Heart left ventricle (tissue), 13 donors: ENCODE results near the gene SUCO.

Experiments used
- POLR2A ChIP-seq, 2 donors: fragments of 450-650 bp; IDR thresholded peaks; one replicate each; pipeline ENCODE4 v1.6.1; 2017; ENCODE audit warnings: antibody characterized with exemption in 2 of 2, mild to moderate bottlenecking in 2 of 2, moderate library complexity in 2 of 2
- TF ChIP-seq, protein P1 (sequence below), 12 donors: fragments of 200-600 bp; sonication (generic) in 4 of 12; IDR thresholded peaks; one replicate each; pipeline versions ENCODE4 v1.5.0 to v1.8.0; 2018 to 2022; ENCODE audit warnings: antibody characterized with exemption in 12 of 12, mild to moderate bottlenecking in 5 of 12
- donor health status: ischemic (EF 13 %, LVEDD 7.1; RV severe dilation, severe dysfunction).
- donor health status: DM: no; HTN: yes; CAD: no.
- donor health status: DM: no; HTN: no; CAD: no.
- donor health status: ischemic (EF 25% LVEDD 6.9; RV normal size, moderate dysfunction).
- donor health status: ischemic (EF 25% LVEDD 5.7; RV mildly dilated, moderate dysfunction).
- donor health status: ischemic (EF 35%, LVEDD 5.7; RV mildly dilated, moderate dysfunction).
- donor health status: nonischemic (EF 11% LVEDD 7.7; RV severe dilation, severe dysfunction).
- donor health status: DM: yes; HTN: yes; CAD: no.
- donor health status: PGD.
- donor health status: ischemic (EF 29% LVEDD 5.4; RV normal size, mild dysfunction).
- donor health status: nonischemic (EF 23%, LVEDD 6.1; RV moderate dilation, normal function).

DNA sequence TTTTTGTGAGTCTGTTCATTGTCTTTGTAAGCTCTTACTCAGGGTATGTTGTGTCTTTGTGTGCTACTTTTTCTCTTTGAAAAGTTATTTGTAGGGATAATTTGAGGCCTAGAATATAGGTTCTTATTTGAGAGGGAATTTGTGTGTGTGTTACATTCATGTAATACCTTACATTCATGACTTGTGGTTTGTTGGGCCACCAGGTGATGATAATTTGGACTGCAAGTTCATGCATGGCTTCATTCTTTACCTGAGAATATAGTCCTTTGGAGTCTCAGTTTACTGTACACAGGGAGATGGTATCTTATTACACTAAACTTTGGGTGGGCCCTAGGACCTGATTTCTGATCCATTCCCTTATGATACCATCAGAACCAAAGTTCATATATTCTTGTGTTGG, 74.2 kb downstream of the SUCO start:
- TF ChIP-seq, protein P1, sequence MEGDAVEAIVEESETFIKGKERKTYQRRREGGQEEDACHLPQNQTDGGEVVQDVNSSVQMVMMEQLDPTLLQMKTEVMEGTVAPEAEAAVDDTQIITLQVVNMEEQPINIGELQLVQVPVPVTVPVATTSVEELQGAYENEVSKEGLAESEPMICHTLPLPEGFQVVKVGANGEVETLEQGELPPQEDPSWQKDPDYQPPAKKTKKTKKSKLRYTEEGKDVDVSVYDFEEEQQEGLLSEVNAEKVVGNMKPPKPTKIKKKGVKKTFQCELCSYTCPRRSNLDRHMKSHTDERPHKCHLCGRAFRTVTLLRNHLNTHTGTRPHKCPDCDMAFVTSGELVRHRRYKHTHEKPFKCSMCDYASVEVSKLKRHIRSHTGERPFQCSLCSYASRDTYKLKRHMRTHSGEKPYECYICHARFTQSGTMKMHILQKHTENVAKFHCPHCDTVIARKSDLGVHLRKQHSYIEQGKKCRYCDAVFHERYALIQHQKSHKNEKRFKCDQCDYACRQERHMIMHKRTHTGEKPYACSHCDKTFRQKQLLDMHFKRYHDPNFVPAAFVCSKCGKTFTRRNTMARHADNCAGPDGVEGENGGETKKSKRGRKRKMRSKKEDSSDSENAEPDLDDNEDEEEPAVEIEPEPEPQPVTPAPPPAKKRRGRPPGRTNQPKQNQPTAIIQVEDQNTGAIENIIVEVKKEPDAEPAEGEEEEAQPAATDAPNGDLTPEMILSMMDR (IDR thresholded peaks at IDR 0.05), result no peak
- TF ChIP-seq POLR2A (IDR thresholded peaks at IDR 0.05), result no peak
